ENCODE measurements around the gene SPDEF.
A peak's percentile ranks its signal among the peaks of the same experiment; 100 is the strongest.

Gene SPDEF

GRCh38 chr6:34574647-34575293 is 18.6 kb upstream of the SPDEF start:
- TF ChIP-seq SPI1 (IDR thresholded peaks at IDR 0.05; ENCODE audit: low read depth, low read length) (no peak), POLR2AphosphoS5 (IDR thresholded peaks at IDR 0.05; ENCODE audit: low read depth, low read length) (peak; percentile 23; the same call in 1 of the 2 replicates)
- DNase-seq (ENCODE audit: insufficient read length, low spot score) (no peak), FAIRE-seq (no peak)

GRCh38 chr6:34573567-34574183 is 17.5 kb upstream of the SPDEF start:
- TF ChIP-seq TAF1 (IDR thresholded peaks at IDR 0.05; ENCODE audit: low read depth, low read length) (no peak), POU2F2 (IDR thresholded peaks at IDR 0.05; ENCODE audit: low read depth, low read length) (no peak), SPI1 (IDR thresholded peaks at IDR 0.05; ENCODE audit: low read depth, low read length) (no peak), POLR2AphosphoS5 (IDR thresholded peaks at IDR 0.05; ENCODE audit: low read depth, low read length) (no peak), PAX5 (IDR thresholded peaks at IDR 0.05; ENCODE audit: insufficient read depth, low read length, severe bottlenecking) (no peak), POLR2A (IDR thresholded peaks at IDR 0.05; ENCODE audit: low read depth, low read length) (no peak)
- DNase-seq (ENCODE audit: insufficient read length, low spot score): no peak
- FAIRE-seq: no peak

- FAIRE-seq (no peak), DNase-seq (ENCODE audit: insufficient read length, low spot score) (no peak)
- no peak for TF ChIP-seq TAF1 (IDR thresholded peaks at IDR 0.05; ENCODE audit: low read depth, low read length)
- TF ChIP-seq SPI1 (IDR thresholded peaks at IDR 0.05; ENCODE audit: low read depth, low read length): no peak
- TF ChIP-seq POLR2AphosphoS5 (IDR thresholded peaks at IDR 0.05; ENCODE audit: low read depth, low read length): no peak
- TF ChIP-seq POLR2A (IDR thresholded peaks at IDR 0.05; ENCODE audit: low read depth, low read length): no peak
These were observed 16.5 kb upstream of the SPDEF start for GRCh38 chr6:34572585-34572984.

DNA sequence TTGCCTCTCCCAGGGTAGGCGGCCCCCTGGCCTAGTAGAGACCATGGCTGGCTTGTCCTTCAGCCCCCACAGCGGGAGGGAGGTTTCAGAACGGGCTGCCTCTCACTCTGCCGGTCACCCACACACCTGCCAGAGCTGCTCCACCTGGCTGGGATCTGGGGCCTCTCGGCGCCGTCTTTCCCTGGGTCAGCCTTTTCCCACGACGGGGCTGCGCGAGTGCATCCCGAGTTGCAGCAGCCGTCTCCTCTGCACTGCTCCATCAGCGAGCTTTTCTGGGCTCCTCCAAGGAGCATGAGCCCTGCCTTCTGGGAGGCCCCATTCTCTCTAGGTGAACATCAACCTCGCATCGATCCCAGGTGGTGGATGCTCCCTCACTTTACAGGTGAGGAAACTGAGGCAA is 15.9 kb upstream of the SPDEF start:
- FAIRE-seq: no peak
- no peak for TF ChIP-seq PAX5 (IDR thresholded peaks at IDR 0.05; ENCODE audit: insufficient read depth, low read length, severe bottlenecking)
- DNase-seq (ENCODE audit: insufficient read length, low spot score): no peak

DNA sequence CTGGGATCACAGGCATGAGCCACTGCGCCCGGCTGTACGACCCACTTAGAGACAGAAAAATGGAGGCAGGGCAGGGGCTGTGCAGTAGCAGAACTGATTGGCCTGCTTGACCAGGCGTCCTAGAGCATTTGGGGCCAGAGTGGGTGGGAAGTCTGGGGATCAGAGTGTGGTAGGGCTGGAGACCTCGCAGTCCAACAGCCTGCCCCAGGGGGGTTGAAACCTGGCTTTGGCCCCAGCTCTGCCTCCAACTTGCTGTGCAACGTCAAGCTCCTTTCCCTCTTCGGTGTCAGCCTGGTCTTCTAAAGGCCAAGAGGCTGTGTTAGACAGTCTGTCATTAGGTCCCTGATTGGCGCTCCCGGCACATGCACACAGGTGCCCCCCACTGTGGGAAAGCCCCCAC is 15.3 kb upstream of the SPDEF start:
- TF ChIP-seq POLR2AphosphoS5 (IDR thresholded peaks at IDR 0.05; ENCODE audit: low read depth, low read length) (no peak), PAX5 (IDR thresholded peaks at IDR 0.05; ENCODE audit: insufficient read depth, low read length, severe bottlenecking) (no peak), POU2F2 (IDR thresholded peaks at IDR 0.05; ENCODE audit: low read depth, low read length) (no peak), POLR2A (IDR thresholded peaks at IDR 0.05; ENCODE audit: low read depth, low read length) (no peak), TAF1 (IDR thresholded peaks at IDR 0.05; ENCODE audit: low read depth, low read length) (no peak), SPI1 (IDR thresholded peaks at IDR 0.05; ENCODE audit: low read depth, low read length) (no peak)
- FAIRE-seq (no peak), DNase-seq (ENCODE audit: insufficient read length, low spot score) (no peak)

- DNase-seq (ENCODE audit: insufficient read length, low spot score): no peak
- TF ChIP-seq POU2F2 (IDR thresholded peaks at IDR 0.05; ENCODE audit: low read depth, low read length) (no peak), TAF1 (IDR thresholded peaks at IDR 0.05; ENCODE audit: low read depth, low read length) (no peak), POLR2AphosphoS5 (IDR thresholded peaks at IDR 0.05; ENCODE audit: low read depth, low read length) (no peak; the same call in 1 of the 2 replicates)
These were observed 14.1 kb upstream of the SPDEF start for GRCh38 chr6:34570066-34570833.

DNA sequence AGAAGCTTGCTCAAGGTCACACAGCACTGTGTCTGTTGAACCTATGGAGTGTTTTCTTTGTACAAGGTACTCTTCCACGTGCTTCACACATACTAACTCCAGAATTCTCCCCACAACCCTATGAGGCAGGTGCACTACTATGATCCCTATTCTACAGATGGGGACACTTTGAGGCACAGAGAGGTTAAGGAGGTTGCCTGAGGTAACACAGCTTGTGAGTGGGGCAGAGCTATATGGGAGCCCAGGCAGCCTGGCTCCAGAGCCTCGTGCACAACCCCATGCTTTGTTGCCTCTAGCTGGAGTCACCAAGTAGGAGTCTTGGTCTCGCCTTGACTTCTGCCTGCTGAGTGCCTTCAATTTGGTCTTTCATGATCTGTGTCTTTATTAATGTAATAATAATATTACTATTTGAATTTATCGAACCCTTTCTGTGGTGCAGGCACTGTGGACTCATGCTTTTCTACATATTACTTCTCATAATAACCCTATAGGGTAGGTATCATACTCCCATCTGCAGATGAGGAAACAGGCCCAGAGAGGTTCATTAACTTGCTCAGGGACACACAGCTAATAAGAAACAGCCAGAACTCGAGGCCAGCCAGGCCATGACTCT is 13.3 kb upstream of the SPDEF start:
- FAIRE-seq (no peak), DNase-seq (ENCODE audit: insufficient read length, low spot score) (no peak)
- no peak for TF ChIP-seq PAX5 (IDR thresholded peaks at IDR 0.05; ENCODE audit: insufficient read depth, low read length, severe bottlenecking)
- TF ChIP-seq SPI1 (IDR thresholded peaks at IDR 0.05; ENCODE audit: low read depth, low read length): no peak
- no peak for TF ChIP-seq POLR2A (IDR thresholded peaks at IDR 0.05; ENCODE audit: low read depth, low read length)
- TF ChIP-seq POLR2AphosphoS5 (IDR thresholded peaks at IDR 0.05; ENCODE audit: low read depth, low read length): no peak
- TF ChIP-seq TAF1 (IDR thresholded peaks at IDR 0.05; ENCODE audit: low read depth, low read length): no peak
- TF ChIP-seq POU2F2 (IDR thresholded peaks at IDR 0.05; ENCODE audit: low read depth, low read length): no peak

More at GRCh38 chr6:34570066-34570833, 14.1 kb upstream of the SPDEF start:
- no peak for FAIRE-seq

GRCh38 chr6:34568341-34569201 is 12.4 kb upstream of the SPDEF start:
- FAIRE-seq: no peak
- no peak for DNase-seq (ENCODE audit: insufficient read length, low spot score)
- no peak for TF ChIP-seq TAF1 (IDR thresholded peaks at IDR 0.05; ENCODE audit: low read depth, low read length)
- no peak for TF ChIP-seq PAX5 (IDR thresholded peaks at IDR 0.05; ENCODE audit: insufficient read depth, low read length, severe bottlenecking)
- TF ChIP-seq POLR2AphosphoS5 (IDR thresholded peaks at IDR 0.05; ENCODE audit: low read depth, low read length): no peak
- no peak for TF ChIP-seq POU2F2 (IDR thresholded peaks at IDR 0.05; ENCODE audit: low read depth, low read length)
- no peak for TF ChIP-seq SPI1 (IDR thresholded peaks at IDR 0.05; ENCODE audit: low read depth, low read length)

- DNase-seq (ENCODE audit: insufficient read length, low spot score): no peak
- TF ChIP-seq POLR2AphosphoS5 (IDR thresholded peaks at IDR 0.05; ENCODE audit: low read depth, low read length) (no peak), TAF1 (IDR thresholded peaks at IDR 0.05; ENCODE audit: low read depth, low read length) (no peak), SPI1 (IDR thresholded peaks at IDR 0.05; ENCODE audit: low read depth, low read length) (no peak), POLR2A (IDR thresholded peaks at IDR 0.05; ENCODE audit: low read depth, low read length) (no peak), PAX5 (IDR thresholded peaks at IDR 0.05; ENCODE audit: insufficient read depth, low read length, severe bottlenecking) (no peak), POU2F2 (IDR thresholded peaks at IDR 0.05; ENCODE audit: low read depth, low read length) (no peak)
- no peak for FAIRE-seq
These were observed 10.9 kb upstream of the SPDEF start for GRCh38 chr6:34566830-34567546.

Measured in GM12891 (cell line).